Measurements from ENCODE around the gene PCIF1. TPM values are rescaled to one million over a fixed set of nuclear protein-coding genes. Genes with fewer than 3 reads are reported as not detected.

Gene PCIF1
- polyA plus RNA-seq, 2 of the 4 experiments (the other 2 are of a cell fraction), result 19.7 to 21.6 TPM

GRCh38 chr20:45892049-45892825 lies 42.2 kb upstream of the PCIF1 start:
- POLR2A ChIA-PET, result interaction anchor here (0.6 to 2.1 kb wide), 6 partner anchors 9 to 58 kb away, joined by 4 to 9 read pairs (median 4); partner anchors contain the start of genes PCIF1, SNX21 and ZSWIM1
- no peak for TF ChIP-seq GATA3 (IDR thresholded peaks at IDR 0.05; ENCODE audit: borderline replicate concordance)
- TF ChIP-seq HDAC2 (IDR thresholded peaks at IDR 0.05), result no peak
- no peak for TF ChIP-seq ZC3H11A (IDR thresholded peaks at IDR 0.05)
- TF ChIP-seq ZFP36 (IDR thresholded peaks at IDR 0.05; ENCODE audit: borderline replicate concordance, partially characterized antibody), result no peak
- no peak for TF ChIP-seq FOSL2 (IDR thresholded peaks at IDR 0.05)
- no peak for TF ChIP-seq FOSL2 (CRISPR knock-in tag; IDR thresholded peaks at IDR 0.05)
- TF ChIP-seq RAD21 (conservative IDR thresholded peaks at IDR 0.05 in 1 of 2, IDR thresholded peaks at IDR 0.05 in 1 of 2), result peak; percentile 17 to 36; a peak in 2 of 5 replicates
- TF ChIP-seq E2F6 (IDR thresholded peaks at IDR 0.05; ENCODE audit: borderline replicate concordance, low read depth), result no peak
- TF ChIP-seq RFX5 (IDR thresholded peaks at IDR 0.05), result no peak
- 73% methylated on average over 9 of the region's 9 CpGs for WGBS (ENCODE audit: missing lambda C conversion rate)
- FAIRE-seq, result no peak
- H3K4me3 ChIP-seq, result peak overlapping the region; percentile 96
- H3K9me3 ChIP-seq, result no peaks in the 10 kb centered on the region
- ATAC-seq, result peak; percentile 70
- CTCF ChIA-PET, result interaction anchor here (0.6 to 2.6 kb wide), 10 partner anchors 10 to 263 kb away, joined by 3 to 9 read pairs (median 4); no protein-coding TSS in a partner anchor
- peak overlapping the region; percentile 90 to 99 for H3K27ac ChIP-seq
- DNase-seq (ENCODE audit: low read depth in 1 of 2, low spot score in 1 of 2), result peak; percentile 50 to 81
- peaks cover 14% of the 10 kb centered on the region for H3K4me1 ChIP-seq
- H3K4me2 ChIP-seq, result peak overlapping the region; percentile 100

GRCh38 chr20:45892828-45893500 lies 41.5 kb upstream of the PCIF1 start:
- no peak for TF ChIP-seq KDM1A (IDR thresholded peaks at IDR 0.05; ENCODE audit: low read depth)
- TF ChIP-seq CEBPB (IDR thresholded peaks at IDR 0.05), result no peak
- no peak for TF ChIP-seq REST (IDR thresholded peaks at IDR 0.05)
- no peak for TF ChIP-seq EHF (CRISPR knock-in tag; IDR thresholded peaks at IDR 0.05)
- TF ChIP-seq HDAC2 (IDR thresholded peaks at IDR 0.05), result no peak
- no peak for TF ChIP-seq SREBF2 (IDR thresholded peaks at IDR 0.05)
- TF ChIP-seq NPAS2 (CRISPR knock-in tag; IDR thresholded peaks at IDR 0.05; ENCODE audit: borderline replicate concordance), result no peak
- 79% methylated on average over 4 of the region's 4 CpGs for WGBS (ENCODE audit: missing lambda C conversion rate)
- DNase-seq (ENCODE audit: low read depth in 1 of 2, low spot score in 1 of 2), result no peak
- H3K27ac ChIP-seq, result no peak overlapping the region
- FAIRE-seq, result no peak
- no peaks in the 10 kb centered on the region for H3K9me3 ChIP-seq
- no peak overlapping the region for H3K4me2 ChIP-seq
- peaks cover 14% of the 10 kb centered on the region for H3K4me1 ChIP-seq
- ChIA-PET POLR2A (interaction anchor here (1.3 to 2.1 kb wide), 2 partner anchors 12 to 41 kb away, joined by 4 to 9 read pairs; partner anchors contain the start of genes PCIF1 and ZSWIM1), CTCF (interaction anchor here (0.7 to 2.6 kb wide), 9 partner anchors 11 to 76 kb away, joined by 3 to 9 read pairs (median 5); no protein-coding TSS in a partner anchor)
- H3K4me3 ChIP-seq, result no peak overlapping the region
- no peak for ATAC-seq

- ChIA-PET CTCF (interaction anchor here (0.7 to 2.6 kb wide), 4 partner anchors 10 to 95 kb away, joined by 3 to 9 read pairs (median 4); no protein-coding TSS in a partner anchor), POLR2A (interaction anchor here (1.3 to 2.1 kb wide), 2 partner anchors 11 to 40 kb away, joined by 3 to 9 read pairs; partner anchors contain the start of gene PCIF1)
- 80% methylated on average over 4 of the region's 4 CpGs for WGBS (ENCODE audit: missing lambda C conversion rate)
- FAIRE-seq (no peak), ATAC-seq (no peak), DNase-seq (ENCODE audit: low read depth in 1 of 2, low spot score in 1 of 2) (no peak)
- Histone ChIP-seq H3K27ac (no peak overlapping the region), H3K4me2 (no peak overlapping the region), H3K4me1 (peaks cover 14% of the 10 kb centered on the region), H3K9me3 (no peaks in the 10 kb centered on the region), H3K4me3 (no peak overlapping the region)
- TF ChIP-seq E2F6 (IDR thresholded peaks at IDR 0.05; ENCODE audit: borderline replicate concordance, low read depth), result no peak
- no peak for TF ChIP-seq POLR2AphosphoS2 (conservative IDR thresholded peaks at IDR 0.05; ENCODE audit: low read length)
- no peak for TF ChIP-seq CBX2 (IDR thresholded peaks at IDR 0.05; ENCODE audit: borderline replicate concordance, low read depth)
- no peak for TF ChIP-seq USF2 (IDR thresholded peaks at IDR 0.05)
- no peak for TF ChIP-seq RNF2 (IDR thresholded peaks at IDR 0.05; ENCODE audit: borderline replicate concordance, low read depth)
- TF ChIP-seq CHD2 (IDR thresholded peaks at IDR 0.05; ENCODE audit: low read length, partially characterized antibody), result no peak
- TF ChIP-seq HMGXB4 (CRISPR knock-in tag; IDR thresholded peaks at IDR 0.05; ENCODE audit: borderline replicate concordance), result no peak
- TF ChIP-seq EP300 (IDR thresholded peaks at IDR 0.05), result no peak
These were observed 40.7 kb upstream of the PCIF1 start for GRCh38 chr20:45893831-45894230.

Measured in A549 (cell line).